ENCODE data around the gene TEX2. TPM values are rescaled to one million over a fixed set of nuclear protein-coding genes. Genes with fewer than 3 reads are reported as not detected.

The TEX2 gene
- total RNA-seq, 1 experiment from 2014 or later: 20.1 TPM

- no TSS peak for BruUV-seq (replicated peaks)
- no peaks in the 10 kb centered on the region for H3K36me3 ChIP-seq (ENCODE audit: control insufficient read depth, insufficient read depth, low read length)
- H3K4me3 ChIP-seq (ENCODE audit: low read depth in 2 of 2, low read length in 2 of 2): no peak overlapping the region
- H3K9me3 ChIP-seq (ENCODE audit: control insufficient read depth, insufficient read depth, low read depth, low read length): no peaks in the 10 kb centered on the region
- in situ Hi-C loops (cut with HindIII; ENCODE audit: low pct_unique_long_range_greater_than_20kb, low sequenced_read_pairs) (no loop called here), intact Hi-C loops (cut with micrococcal nuclease; ENCODE audit: unreplicated experiment) (loop anchor here (5.0 kb wide), 1 partner anchor 135 kb away; no protein-coding TSS in a partner anchor)
- 0 out of 2 replicates have a peak, but pooled peaks have one; percentile 66 for ATAC-seq
- no peak overlapping the region for H3K27ac ChIP-seq (ENCODE audit: low read length)
- POLR2A ChIA-PET: interaction anchor here (1.0 kb wide), 1 partner anchor 134 kb away, joined by 5 read pairs; no protein-coding TSS in a partner anchor
- DNase-seq (ENCODE audit: low read depth, low spot score): no peak
- TF ChIP-seq, protein P1, sequence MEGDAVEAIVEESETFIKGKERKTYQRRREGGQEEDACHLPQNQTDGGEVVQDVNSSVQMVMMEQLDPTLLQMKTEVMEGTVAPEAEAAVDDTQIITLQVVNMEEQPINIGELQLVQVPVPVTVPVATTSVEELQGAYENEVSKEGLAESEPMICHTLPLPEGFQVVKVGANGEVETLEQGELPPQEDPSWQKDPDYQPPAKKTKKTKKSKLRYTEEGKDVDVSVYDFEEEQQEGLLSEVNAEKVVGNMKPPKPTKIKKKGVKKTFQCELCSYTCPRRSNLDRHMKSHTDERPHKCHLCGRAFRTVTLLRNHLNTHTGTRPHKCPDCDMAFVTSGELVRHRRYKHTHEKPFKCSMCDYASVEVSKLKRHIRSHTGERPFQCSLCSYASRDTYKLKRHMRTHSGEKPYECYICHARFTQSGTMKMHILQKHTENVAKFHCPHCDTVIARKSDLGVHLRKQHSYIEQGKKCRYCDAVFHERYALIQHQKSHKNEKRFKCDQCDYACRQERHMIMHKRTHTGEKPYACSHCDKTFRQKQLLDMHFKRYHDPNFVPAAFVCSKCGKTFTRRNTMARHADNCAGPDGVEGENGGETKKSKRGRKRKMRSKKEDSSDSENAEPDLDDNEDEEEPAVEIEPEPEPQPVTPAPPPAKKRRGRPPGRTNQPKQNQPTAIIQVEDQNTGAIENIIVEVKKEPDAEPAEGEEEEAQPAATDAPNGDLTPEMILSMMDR (IDR thresholded peaks at IDR 0.05): peak; percentile 83
- TF ChIP-seq SIN3A (IDR thresholded peaks at IDR 0.05; ENCODE audit: borderline replicate concordance, insufficient read depth, low read depth, low read length): no peak
- TF ChIP-seq TCF7L2 (IDR thresholded peaks at IDR 0.05; ENCODE audit: low read depth, low read length): no peak
- TF ChIP-seq, protein P2, sequence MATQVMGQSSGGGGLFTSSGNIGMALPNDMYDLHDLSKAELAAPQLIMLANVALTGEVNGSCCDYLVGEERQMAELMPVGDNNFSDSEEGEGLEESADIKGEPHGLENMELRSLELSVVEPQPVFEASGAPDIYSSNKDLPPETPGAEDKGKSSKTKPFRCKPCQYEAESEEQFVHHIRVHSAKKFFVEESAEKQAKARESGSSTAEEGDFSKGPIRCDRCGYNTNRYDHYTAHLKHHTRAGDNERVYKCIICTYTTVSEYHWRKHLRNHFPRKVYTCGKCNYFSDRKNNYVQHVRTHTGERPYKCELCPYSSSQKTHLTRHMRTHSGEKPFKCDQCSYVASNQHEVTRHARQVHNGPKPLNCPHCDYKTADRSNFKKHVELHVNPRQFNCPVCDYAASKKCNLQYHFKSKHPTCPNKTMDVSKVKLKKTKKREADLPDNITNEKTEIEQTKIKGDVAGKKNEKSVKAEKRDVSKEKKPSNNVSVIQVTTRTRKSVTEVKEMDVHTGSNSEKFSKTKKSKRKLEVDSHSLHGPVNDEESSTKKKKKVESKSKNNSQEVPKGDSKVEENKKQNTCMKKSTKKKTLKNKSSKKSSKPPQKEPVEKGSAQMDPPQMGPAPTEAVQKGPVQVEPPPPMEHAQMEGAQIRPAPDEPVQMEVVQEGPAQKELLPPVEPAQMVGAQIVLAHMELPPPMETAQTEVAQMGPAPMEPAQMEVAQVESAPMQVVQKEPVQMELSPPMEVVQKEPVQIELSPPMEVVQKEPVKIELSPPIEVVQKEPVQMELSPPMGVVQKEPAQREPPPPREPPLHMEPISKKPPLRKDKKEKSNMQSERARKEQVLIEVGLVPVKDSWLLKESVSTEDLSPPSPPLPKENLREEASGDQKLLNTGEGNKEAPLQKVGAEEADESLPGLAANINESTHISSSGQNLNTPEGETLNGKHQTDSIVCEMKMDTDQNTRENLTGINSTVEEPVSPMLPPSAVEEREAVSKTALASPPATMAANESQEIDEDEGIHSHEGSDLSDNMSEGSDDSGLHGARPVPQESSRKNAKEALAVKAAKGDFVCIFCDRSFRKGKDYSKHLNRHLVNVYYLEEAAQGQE (IDR thresholded peaks at IDR 0.05; ENCODE audit: insufficient read depth in 1 of 2, low read depth in 2 of 2, low read length in 1 of 2): no peak
- no peak for TF ChIP-seq POLR2AphosphoS5 (IDR thresholded peaks at IDR 0.05; ENCODE audit: low read depth, low read length)
- H3K27me3 ChIP-seq (ENCODE audit: control insufficient read depth, insufficient read depth, low read length): no peaks in the 10 kb centered on the region
- H3K4me1 ChIP-seq (ENCODE audit: control insufficient read depth, insufficient read depth, low read length): no peaks in the 10 kb centered on the region
- CTCF ChIA-PET: interaction anchor here (0.6 to 1.0 kb wide), 9 partner anchors 55 to 370 kb away, joined by 3 to 8 read pairs (median 4); no protein-coding TSS in a partner anchor
Observed at GRCh38 chr17:64281962-64282752, 19.1 kb upstream of the TEX2 start.

DNA sequence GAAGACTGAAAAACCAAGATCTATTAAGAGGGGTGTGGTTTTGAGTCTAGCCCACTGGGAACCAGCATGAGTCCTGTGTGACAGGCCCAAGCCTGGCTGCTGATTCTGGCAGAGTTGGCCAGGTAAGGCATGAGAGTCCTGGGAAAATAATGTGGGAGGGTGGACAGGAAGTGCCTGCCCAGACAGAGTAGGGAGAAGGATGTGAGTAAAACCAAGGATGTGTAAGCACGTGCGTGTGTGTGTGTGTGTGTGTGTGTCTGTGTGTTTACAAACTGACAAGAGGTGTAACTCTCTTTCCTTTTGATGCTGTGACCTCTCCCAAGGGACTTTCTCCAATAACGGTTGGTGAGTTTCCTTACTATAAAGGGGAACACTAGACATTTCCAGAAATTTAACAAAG is 15.6 kb upstream of the TEX2 start:
- TF ChIP-seq POLR2AphosphoS5 (IDR thresholded peaks at IDR 0.05; ENCODE audit: low read depth, low read length) (no peak), TCF7L2 (IDR thresholded peaks at IDR 0.05; ENCODE audit: low read depth, low read length) (no peak), SIN3A (IDR thresholded peaks at IDR 0.05; ENCODE audit: borderline replicate concordance, insufficient read depth, low read depth, low read length) (no peak)
- TF ChIP-seq, protein P1 (IDR thresholded peaks at IDR 0.05): no peak
- TF ChIP-seq, protein P2 (IDR thresholded peaks at IDR 0.05; ENCODE audit: insufficient read depth in 1 of 2, low read depth in 2 of 2, low read length in 1 of 2): no peak

More for the DNA sequence above, 15.6 kb upstream of the TEX2 start:
- no peak overlapping the region for H3K4me3 ChIP-seq (ENCODE audit: low read depth in 2 of 2, low read length in 2 of 2)
- H3K9me3 ChIP-seq (ENCODE audit: control insufficient read depth, insufficient read depth, low read depth, low read length): no peaks in the 10 kb centered on the region
- H3K27me3 ChIP-seq (ENCODE audit: control insufficient read depth, insufficient read depth, low read length): no peaks in the 10 kb centered on the region
- DNase-seq (ENCODE audit: low read depth, low spot score) (no peak), ATAC-seq (no peak)
- no peak overlapping the region for H3K27ac ChIP-seq (ENCODE audit: low read length)
- no peaks in the 10 kb centered on the region for H3K36me3 ChIP-seq (ENCODE audit: control insufficient read depth, insufficient read depth, low read length)
- ChIA-PET POLR2A (no interaction called here), CTCF (interaction anchor here (0.6 kb wide), 1 partner anchor 1610 kb away, joined by 14 read pairs; no protein-coding TSS in a partner anchor)
- in situ Hi-C loops (cut with HindIII; ENCODE audit: low pct_unique_long_range_greater_than_20kb, low sequenced_read_pairs) (no loop called here), intact Hi-C loops (cut with micrococcal nuclease; ENCODE audit: unreplicated experiment) (no loop called here)
- BruUV-seq (replicated peaks): no TSS peak
- no peaks in the 10 kb centered on the region for H3K4me1 ChIP-seq (ENCODE audit: control insufficient read depth, insufficient read depth, low read length)

All from Panc1 (cell line).